Endothelial cell of umbilical vein (primary cell): ENCODE results near the gene IRF8. TPM values are rescaled to one million over a fixed set of nuclear protein-coding genes. Genes with fewer than 3 reads are reported as not detected.

Experiments
- BruUV-seq: library from RNA; stranded (reverse); fragments of 400-500 nt; replicated peaks from 2 replicates; lab custom pipeline; 2021; lab: Mats Ljungman, UMichigan
- CTCF ChIA-PET: fragments of 300-600, 350-600 bp; sonication (Branson Sonifier 250); formaldehyde crosslinking; loops from one replicate; lab custom pipeline; 2021; ENCODE audit warnings: antibody characterized with exemption, inconsistent platforms; lab: Charles Lee
- POLR2A ChIA-PET: fragments of 300-600, 350-600 bp; sonication (Branson Sonifier 250); formaldehyde crosslinking; loops from one replicate; lab custom pipeline; 2021; ENCODE audit warnings: antibody characterized with exemption, inconsistent platforms; lab: Charles Lee
- DNase-seq: peaks from one replicate; pipeline ENCODE4 v3.0.0-alpha.2; 2011; ENCODE audit warnings: low read depth, low spot score
- FAIRE-seq: peaks from 2 replicates; lab custom pipeline; 2011; peaks lifted over from hg19 to GRCh38; lab: Jason Lieb, UNC
- H2AFZ ChIP-seq: 2 replicates; pipeline ENCODE4 v1.6.0; 2012; ENCODE audit warnings: low read depth, low read length, control low read depth, inconsistent platforms
- H3K27ac ChIP-seq: 2 replicates; pipeline ENCODE4 v1.5.1; 2011; ENCODE audit warnings: low read depth, mild to moderate bottlenecking, control low read depth, low read length, moderate library complexity; ENCODE audit not compliant: insufficient read depth
- H3K27me3 ChIP-seq, 2 experiments: 2 replicates each; pipeline versions ENCODE4 v1.6.0 to v1.6.1; 2011; ENCODE audit warnings: low read length in 2 of 2, mixed read lengths in 1 of 2; ENCODE audit not compliant: control insufficient read depth in 2 of 2, insufficient read depth in 2 of 2
- H3K36me3 ChIP-seq, 2 experiments: 2 replicates in 1 of 2; 3 replicates in 1 of 2; pipeline ENCODE4 v1.5.1; 2011; ENCODE audit warnings: low read length in 2 of 2, mild to moderate bottlenecking in 1 of 2, moderate library complexity in 1 of 2; ENCODE audit not compliant: control insufficient read depth in 2 of 2, insufficient read depth in 2 of 2; ENCODE audit errors: extremely low read depth in 1 of 2
- H3K4me1 ChIP-seq: 3 replicates; pipeline ENCODE4 v1.5.1; 2011; ENCODE audit warnings: mild to moderate bottlenecking, low read length; ENCODE audit not compliant: control insufficient read depth, insufficient read depth; ENCODE audit errors: extremely low read depth
- H3K4me2 ChIP-seq: 2 replicates; pipeline ENCODE4 v1.6.1; 2011; ENCODE audit warnings: low read length, control low read depth, mixed read lengths; ENCODE audit not compliant: insufficient read depth
- H3K4me3 ChIP-seq, 3 experiments: fragments of 200-600 bp in 1 of 3; sonication (generic), shearing (Covaris generic) in 1 of 3; replicated peaks in 1 of 3; 2 replicates each; pipeline ENCODE4 v1.5.1; 2011 to 2016; ENCODE audit warnings: control low read depth in 3 of 3, low read length in 3 of 3, mild to moderate bottlenecking in 2 of 3, inconsistent platforms in 1 of 3, low read depth in 1 of 3, moderate library complexity in 1 of 3; ENCODE audit not compliant: insufficient read depth in 1 of 3
- H3K79me2 ChIP-seq: 2 replicates; pipeline ENCODE4 v1.6.0; 2012; ENCODE audit warnings: low read length, inconsistent platforms; ENCODE audit not compliant: control insufficient read depth, insufficient read depth
- H3K9ac ChIP-seq: replicated peaks from 2 replicates; pipeline ENCODE3; 2011; ENCODE audit warnings: low read length, control low read depth; ENCODE audit not compliant: insufficient read depth; ENCODE audit errors: extremely low read depth
- H3K9me1 ChIP-seq: replicated peaks from 3 replicates; pipeline ENCODE4 v1.6.0; 2011; ENCODE audit warnings: mild to moderate bottlenecking, low read length; ENCODE audit not compliant: control insufficient read depth, insufficient read depth; ENCODE audit errors: extremely low read depth
- H3K9me3 ChIP-seq: replicated peaks from 2 replicates; pipeline ENCODE4 v1.5.1; 2012; ENCODE audit warnings: low read length, inconsistent platforms; ENCODE audit not compliant: control insufficient read depth, insufficient read depth
- H4K20me1 ChIP-seq: replicated peaks from 2 replicates; pipeline ENCODE3; 2011; ENCODE audit warnings: mild to moderate bottlenecking, low read length; ENCODE audit not compliant: control insufficient read depth, insufficient read depth; ENCODE audit errors: extremely low read depth
- EZH2 ChIP-seq: IDR thresholded peaks from 2 replicates; pipeline ENCODE4 v1.6.1; 2012; ENCODE audit warnings: borderline replicate concordance, low read depth, mild to moderate bottlenecking, moderate library complexity, low read length, inconsistent platforms; ENCODE audit not compliant: severe bottlenecking
- FOS ChIP-seq: IDR thresholded peaks from 2 replicates; pipeline ENCODE4 v1.6.1; 2011; ENCODE audit warnings: mild to moderate bottlenecking, low read length, moderate library complexity, borderline replicate concordance; ENCODE audit not compliant: insufficient read depth
- GATA2 ChIP-seq: IDR thresholded peaks from 2 replicates; pipeline ENCODE4 v1.7.0; 2011; ENCODE audit warnings: low read depth, mild to moderate bottlenecking, moderate library complexity, mixed read lengths, low read length; ENCODE audit not compliant: insufficient read length, insufficient read depth
- JUN ChIP-seq: IDR thresholded peaks from 2 replicates; pipeline ENCODE4 v1.6.1; 2011; ENCODE audit warnings: borderline replicate concordance, low read depth; ENCODE audit not compliant: insufficient read length, insufficient read depth
- MAX ChIP-seq: IDR thresholded peaks from 2 replicates; pipeline ENCODE4 v1.6.1; 2011; ENCODE audit not compliant: insufficient read depth, insufficient read length
- MYC ChIP-seq: IDR thresholded peaks from one replicate; pipeline ENCODE4 v1.6.1; 2011; ENCODE audit warnings: mild to moderate bottlenecking, low read depth, low read length
- POLR2A ChIP-seq: IDR thresholded peaks from 2 replicates; pipeline ENCODE4 v1.6.1; 2012; ENCODE audit warnings: low read depth, mild to moderate bottlenecking, control low read depth, low read length
- POLR2AphosphoS5 ChIP-seq: IDR thresholded peaks from 2 replicates; pipeline ENCODE4 v1.6.1; 2012; ENCODE audit warnings: low read depth, mild to moderate bottlenecking, control low read depth, low read length, moderate library complexity; ENCODE audit not compliant: insufficient read depth
- dilution Hi-C: fragments of 300-500 bp; cut with MboI; formaldehyde crosslinking; loops from one replicate; pipeline ENCODE4 v1.15.0; 2019; ENCODE audit warnings: low sequenced_read_pairs; ENCODE audit not compliant: extremely low pct_ligation_motif_present
- intact Hi-C: fragments of 100-400 bp; cut with micrococcal nuclease; formaldehyde crosslinking; loops from one replicate; pipeline ENCODE4 v1.10.0; 2022
- polyA plus RNA-seq, 4 experiments: library from polyadenylated mRNA; depleted of rRNA in 3 of 4; stranded (reverse) in 3 of 4; unstranded in 1 of 4; fragments of >200 nt; gene quantifications; 2 replicates each; pipeline versions ENCODE4 v1.2.1 to v1.2.3, GENCODE V29; 2011 to 2012; ENCODE audit warnings: missing spikeins in 1 of 4
- total RNA-seq: library from RNA; stranded (reverse); gene quantifications from 2 replicates; pipeline ENCODE4 v1.2.3, GENCODE V29; 2021
- TF ChIP-seq, protein P1 (sequence below), 2 donors: IDR thresholded peaks; 1 replicate in 1 of 2; 2 replicates in 1 of 2; pipeline ENCODE4 v1.5.1; 2011; ENCODE audit warnings: low read length in 2 of 2, mild to moderate bottlenecking in 2 of 2, moderate library complexity in 2 of 2, control low read depth in 1 of 2, inconsistent platforms in 1 of 2, low read depth in 1 of 2; ENCODE audit not compliant: insufficient read depth in 1 of 2; ENCODE audit errors: extremely low read depth in 1 of 2

The IRF8 gene
- total and polyA plus RNA-seq, 2 donors (not counting 3 experiments of a cell fraction or from before 2014, with no cell fraction given): not detected

DNA sequence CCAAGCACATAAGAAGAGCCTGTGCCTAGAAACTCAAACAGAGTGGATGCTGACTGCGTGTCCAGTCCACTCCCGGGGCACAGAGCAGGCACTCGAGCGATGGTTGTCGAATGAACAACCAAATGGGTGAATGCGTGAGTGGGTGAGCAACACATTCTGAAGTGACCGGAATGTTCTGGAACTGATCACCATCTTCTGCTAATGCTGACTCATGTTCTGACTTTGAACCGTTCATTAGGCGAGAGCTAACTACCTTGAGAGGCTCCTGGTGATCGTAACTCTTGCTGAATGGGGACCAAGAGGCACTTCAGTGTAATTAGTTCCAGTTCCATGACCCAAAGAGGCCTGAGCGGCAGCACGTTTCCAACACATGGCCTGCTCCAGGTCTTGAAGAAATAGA lies 37.9 kb downstream of the IRF8 start:
- no peak for TF ChIP-seq MYC
- H3K79me2 ChIP-seq: no peaks in the 10 kb centered on the region
- dilution Hi-C loops: no loop called here
- no peaks in the 10 kb centered on the region for H3K36me3 ChIP-seq
- intact Hi-C loops: no loop called here
- no peak overlapping the region for H3K27ac ChIP-seq
- H3K9ac ChIP-seq: no peak overlapping the region
- H3K4me2 ChIP-seq: no peak overlapping the region
- H3K27me3 ChIP-seq: no peaks in the 10 kb centered on the region
- no peak for FAIRE-seq
- no peaks in the 10 kb centered on the region for H3K9me1 ChIP-seq
- no TSS peak for BruUV-seq
- ChIA-PET CTCF (no interaction called here), POLR2A (no interaction called here)
- no peaks in the 10 kb centered on the region for H3K9me3 ChIP-seq
- no peak overlapping the region for H2AFZ ChIP-seq
- H4K20me1 ChIP-seq: no peaks in the 10 kb centered on the region
- H3K4me3 ChIP-seq: no peak overlapping the region
- no peak for DNase-seq
- no peaks in the 10 kb centered on the region for H3K4me1 ChIP-seq

- ChIA-PET CTCF (interaction anchor here (1.0 to 1.1 kb wide), 3 partner anchors 37 to 119 kb away, joined by 3 to 4 read pairs (median 3); no protein-coding TSS in a partner anchor), POLR2A (no interaction called here)
- no peak overlapping the region for H3K27ac ChIP-seq
- DNase-seq (no peak), FAIRE-seq (no peak)
- dilution Hi-C loops (no loop called here), intact Hi-C loops (no loop called here)
- H3K4me2 ChIP-seq: no peak overlapping the region
- H3K9ac ChIP-seq: no peak overlapping the region
- no peak for TF ChIP-seq MYC
- TF ChIP-seq MAX: no peak
- TF ChIP-seq, protein P1, sequence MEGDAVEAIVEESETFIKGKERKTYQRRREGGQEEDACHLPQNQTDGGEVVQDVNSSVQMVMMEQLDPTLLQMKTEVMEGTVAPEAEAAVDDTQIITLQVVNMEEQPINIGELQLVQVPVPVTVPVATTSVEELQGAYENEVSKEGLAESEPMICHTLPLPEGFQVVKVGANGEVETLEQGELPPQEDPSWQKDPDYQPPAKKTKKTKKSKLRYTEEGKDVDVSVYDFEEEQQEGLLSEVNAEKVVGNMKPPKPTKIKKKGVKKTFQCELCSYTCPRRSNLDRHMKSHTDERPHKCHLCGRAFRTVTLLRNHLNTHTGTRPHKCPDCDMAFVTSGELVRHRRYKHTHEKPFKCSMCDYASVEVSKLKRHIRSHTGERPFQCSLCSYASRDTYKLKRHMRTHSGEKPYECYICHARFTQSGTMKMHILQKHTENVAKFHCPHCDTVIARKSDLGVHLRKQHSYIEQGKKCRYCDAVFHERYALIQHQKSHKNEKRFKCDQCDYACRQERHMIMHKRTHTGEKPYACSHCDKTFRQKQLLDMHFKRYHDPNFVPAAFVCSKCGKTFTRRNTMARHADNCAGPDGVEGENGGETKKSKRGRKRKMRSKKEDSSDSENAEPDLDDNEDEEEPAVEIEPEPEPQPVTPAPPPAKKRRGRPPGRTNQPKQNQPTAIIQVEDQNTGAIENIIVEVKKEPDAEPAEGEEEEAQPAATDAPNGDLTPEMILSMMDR (IDR thresholded peaks at IDR 0.05; ENCODE audit: extremely low read depth in 1 of 2, insufficient read depth in 1 of 2, low read depth in 1 of 2, low read length in 2 of 2): no peak
- no peak for TF ChIP-seq EZH2
- TF ChIP-seq POLR2AphosphoS5: no peak
- TF ChIP-seq JUN: no peak
- no peak for TF ChIP-seq FOS
- no peak for TF ChIP-seq GATA2
- no peak for TF ChIP-seq POLR2A
- no peaks in the 10 kb centered on the region for H3K36me3 ChIP-seq
- no TSS peak for BruUV-seq
- H2AFZ ChIP-seq: no peak overlapping the region
- H3K9me1 ChIP-seq: no peaks in the 10 kb centered on the region
- H3K4me3 ChIP-seq: no peak overlapping the region
- no peaks in the 10 kb centered on the region for H3K27me3 ChIP-seq
- no peaks in the 10 kb centered on the region for H3K9me3 ChIP-seq
- no peaks in the 10 kb centered on the region for H4K20me1 ChIP-seq
- H3K79me2 ChIP-seq: no peaks in the 10 kb centered on the region
- H3K4me1 ChIP-seq: no peaks in the 10 kb centered on the region
Observed at GRCh38 chr16:85940214-85940613, 41.3 kb downstream of the IRF8 start.
